ENCODE data around the gene KIAA0930.

Gene KIAA0930

GRCh38 chr22:45230026-45230721 is 10.5 kb downstream of the KIAA0930 start:
- no peak overlapping the region for H3K4me3 ChIP-seq (ENCODE audit: low read depth, low read length)
- ChIA-PET CTCF (interaction anchor here (0.6 kb wide), 1 partner anchor 1173 kb away, joined by 3 read pairs; no protein-coding TSS in a partner anchor), POLR2A (interaction anchor here (0.7 kb wide), 1 partner anchor 317 kb away, joined by 3 read pairs; no protein-coding TSS in a partner anchor)
- H3K36me3 ChIP-seq (ENCODE audit: control insufficient read depth in 2 of 2, insufficient read depth in 1 of 2, low read length in 2 of 2) = peaks cover 0 to 6% of the 10 kb centered on the region in 2 experiments; a peak in 1 of 3 replicates
- no peak overlapping the region for H3K27ac ChIP-seq (ENCODE audit: extremely low read depth, low read depth, low read length)
- H3K9me3 ChIP-seq (ENCODE audit: control insufficient read depth, insufficient read depth, low read depth, low read length) = no peaks in the 10 kb centered on the region
- no peak for TF ChIP-seq ZNF324 (tag by site-specific recombination; IDR thresholded peaks at IDR 0.05)
- peak; percentile 77 for TF ChIP-seq ZNF341 (tag by site-specific recombination; IDR thresholded peaks at IDR 0.05; ENCODE audit: low read depth)
- no peak for TF ChIP-seq ZNF155 (tag by site-specific recombination; IDR thresholded peaks at IDR 0.05)
- H3K4me1 ChIP-seq (ENCODE audit: control insufficient read depth, insufficient read depth, low read length) = no peaks in the 10 kb centered on the region

- H3K4me3 ChIP-seq (ENCODE audit: low read depth, low read length) = no peak overlapping the region
- H3K9me3 ChIP-seq (ENCODE audit: control insufficient read depth, insufficient read depth, low read depth, low read length) = no peaks in the 10 kb centered on the region
- H3K36me3 ChIP-seq (ENCODE audit: control insufficient read depth in 2 of 2, insufficient read depth in 1 of 2, low read length in 2 of 2) = peaks cover 0 to under 1% of the 10 kb centered on the region in 2 experiments; a peak in 1 of 3 replicates
- ChIA-PET POLR2A (no interaction called here), CTCF (interaction anchor here (0.7 kb wide), 1 partner anchor 21 kb away, joined by 3 read pairs; no protein-coding TSS in a partner anchor)
- no peak for TF ChIP-seq ZFP69B (tag by site-specific recombination; IDR thresholded peaks at IDR 0.05)
- no peak for TF ChIP-seq KLF9 (tag by site-specific recombination; IDR thresholded peaks at IDR 0.05; ENCODE audit: low read depth)
- no peak for TF ChIP-seq ZNF544 (tag by site-specific recombination; IDR thresholded peaks at IDR 0.05)
- TF ChIP-seq FEZF1 (tag by site-specific recombination; IDR thresholded peaks at IDR 0.05) = no peak
- TF ChIP-seq ZNF239 (tag by site-specific recombination; IDR thresholded peaks at IDR 0.05) = no peak
- TF ChIP-seq GLI4 (tag by site-specific recombination; IDR thresholded peaks at IDR 0.05) = no peak
- TF ChIP-seq ZNF561 (tag by site-specific recombination; IDR thresholded peaks at IDR 0.05; ENCODE audit: borderline replicate concordance) = no peak
- H3K4me1 ChIP-seq (ENCODE audit: control insufficient read depth, insufficient read depth, low read length) = no peaks in the 10 kb centered on the region
- H3K27ac ChIP-seq (ENCODE audit: extremely low read depth, low read depth, low read length) = no peak overlapping the region
Measured at GRCh38 chr22:45229181-45229580, 11.5 kb downstream of the KIAA0930 start.

- ChIA-PET CTCF (no interaction called here), POLR2A (interaction anchor here (0.7 kb wide), 1 partner anchor 730 kb away, joined by 3 read pairs; no protein-coding TSS in a partner anchor)
- TF ChIP-seq ZNF658 (tag by site-specific recombination; IDR thresholded peaks at IDR 0.05) (no peak), ZNF248 (tag by site-specific recombination; IDR thresholded peaks at IDR 0.05) (no peak), ZNF10 (tag by site-specific recombination; IDR thresholded peaks at IDR 0.05) (no peak), ZBTB7A (tag by site-specific recombination; IDR thresholded peaks at IDR 0.05; ENCODE audit: low read depth) (no peak), BCL11A (tag by site-specific recombination; IDR thresholded peaks at IDR 0.05; ENCODE audit: low read depth) (no peak), PRDM1 (tag by site-specific recombination; IDR thresholded peaks at IDR 0.05) (no peak), SP2 (tag by site-specific recombination; IDR thresholded peaks at IDR 0.05) (no peak), ZNF560 (tag by site-specific recombination; IDR thresholded peaks at IDR 0.05; ENCODE audit: borderline replicate concordance) (no peak), CTCF (tag by site-specific recombination; IDR thresholded peaks at IDR 0.05) (no peak), ZNF214 (tag by site-specific recombination; IDR thresholded peaks at IDR 0.05; ENCODE audit: borderline replicate concordance) (no peak), EGR2 (tag by site-specific recombination; IDR thresholded peaks at IDR 0.05; ENCODE audit: low read depth) (no peak), ZBTB20 (tag by site-specific recombination; IDR thresholded peaks at IDR 0.05) (no peak), REPIN1 (tag by site-specific recombination; IDR thresholded peaks at IDR 0.05; ENCODE audit: low read depth) (no peak), ZNF133 (tag by site-specific recombination; IDR thresholded peaks at IDR 0.05) (no peak), ZNF311 (tag by site-specific recombination; IDR thresholded peaks at IDR 0.05; ENCODE audit: borderline replicate concordance) (no peak), ZSCAN30 (tag by site-specific recombination; IDR thresholded peaks at IDR 0.05) (no peak), ZNF664 (tag by site-specific recombination; IDR thresholded peaks at IDR 0.05) (no peak)
- H3K36me3 ChIP-seq (ENCODE audit: control insufficient read depth in 2 of 2, insufficient read depth in 1 of 2, low read length in 2 of 2) = no peaks in the 10 kb centered on the region
- no peak overlapping the region for H3K27ac ChIP-seq (ENCODE audit: extremely low read depth, low read depth, low read length)
- H3K9me3 ChIP-seq (ENCODE audit: control insufficient read depth, insufficient read depth, low read depth, low read length) = no peaks in the 10 kb centered on the region
- peaks cover 1% of the 10 kb centered on the region for H3K4me1 ChIP-seq (ENCODE audit: control insufficient read depth, insufficient read depth, low read length)
- no peak overlapping the region for H3K4me3 ChIP-seq (ENCODE audit: low read depth, low read length)
Measured at GRCh38 chr22:45228401-45228754, 12.3 kb downstream of the KIAA0930 start.
